ENCODE measurements around the gene SFT2D3.

GRCh38 chr2:127670957-127671290 lies 30.4 kb upstream of the SFT2D3 start:
- TF ChIP-seq POLR2A (IDR thresholded peaks at IDR 0.05) (no peak), POLR2AphosphoS5 (IDR thresholded peaks at IDR 0.05) (no peak)
- TF ChIP-seq, protein P1, sequence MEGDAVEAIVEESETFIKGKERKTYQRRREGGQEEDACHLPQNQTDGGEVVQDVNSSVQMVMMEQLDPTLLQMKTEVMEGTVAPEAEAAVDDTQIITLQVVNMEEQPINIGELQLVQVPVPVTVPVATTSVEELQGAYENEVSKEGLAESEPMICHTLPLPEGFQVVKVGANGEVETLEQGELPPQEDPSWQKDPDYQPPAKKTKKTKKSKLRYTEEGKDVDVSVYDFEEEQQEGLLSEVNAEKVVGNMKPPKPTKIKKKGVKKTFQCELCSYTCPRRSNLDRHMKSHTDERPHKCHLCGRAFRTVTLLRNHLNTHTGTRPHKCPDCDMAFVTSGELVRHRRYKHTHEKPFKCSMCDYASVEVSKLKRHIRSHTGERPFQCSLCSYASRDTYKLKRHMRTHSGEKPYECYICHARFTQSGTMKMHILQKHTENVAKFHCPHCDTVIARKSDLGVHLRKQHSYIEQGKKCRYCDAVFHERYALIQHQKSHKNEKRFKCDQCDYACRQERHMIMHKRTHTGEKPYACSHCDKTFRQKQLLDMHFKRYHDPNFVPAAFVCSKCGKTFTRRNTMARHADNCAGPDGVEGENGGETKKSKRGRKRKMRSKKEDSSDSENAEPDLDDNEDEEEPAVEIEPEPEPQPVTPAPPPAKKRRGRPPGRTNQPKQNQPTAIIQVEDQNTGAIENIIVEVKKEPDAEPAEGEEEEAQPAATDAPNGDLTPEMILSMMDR (IDR thresholded peaks at IDR 0.05): no peak

Measured in transverse colon (tissue), 4 donors.